ENCODE results near the gene ANKRD36.
"Not testable (repeated sequence)": the region's sequence is repeated elsewhere in the genome, so short reads cannot be mapped to it uniquely, and the experiment has no call there.

ANKRD36 gene

DNA sequence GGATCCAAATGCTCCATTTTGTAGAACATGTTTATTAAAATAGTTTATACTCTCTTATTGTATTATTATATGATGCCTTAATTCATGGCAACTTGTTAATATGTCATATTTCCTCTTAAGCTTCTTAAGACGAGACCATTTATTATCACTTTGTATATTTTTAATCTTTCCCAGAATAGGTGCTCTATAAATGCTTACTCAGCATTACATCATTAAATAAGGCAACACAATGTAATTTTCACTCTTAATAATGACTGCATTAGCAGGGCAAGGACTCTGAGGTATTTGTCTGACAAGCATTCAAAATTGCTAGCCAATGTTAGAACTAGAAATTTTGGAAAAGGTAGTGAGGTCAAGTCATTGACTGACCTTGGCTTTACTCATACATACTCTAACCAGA lies 180.7 kb downstream of the ANKRD36 start:
- DNase-seq (ENCODE audit: low read depth), result not testable (repeated sequence)
